Activated naive CD4-positive, alpha-beta T cell (primary cell): ENCODE measurements around the gene SPATA2L.
"Not testable (repeated sequence)": the region's sequence is repeated elsewhere in the genome, so short reads cannot be mapped to it uniquely, and the experiment has no call there.

Source experiments
- DNase-seq, 4 experiments: peaks; one replicate each; lab custom pipeline; 2025; lab: John Stamatoyannopoulos, UW

The SPATA2L gene

GRCh38 chr16:89689621-89690020 lies 11.9 kb downstream of the SPATA2L start:
- DNase-seq, result not testable (repeated sequence)

GRCh38 chr16:89689142-89689541 lies 12.4 kb downstream of the SPATA2L start:
- no peak for DNase-seq

GRCh38 chr16:89688395-89688794 lies 13.1 kb downstream of the SPATA2L start:
- no peak for DNase-seq

- no peak for DNase-seq
Observed at GRCh38 chr16:89687092-89687940, 14.2 kb downstream of the SPATA2L start.

GRCh38 chr16:89686520-89687091 lies 14.9 kb downstream of the SPATA2L start, which contains the start of gene CDK10:
TSS of gene CDK10 (plus strand) at chr16:89686689. CDS start at chr16:89686711, 22 bp downstream.
- DNase-seq, result peak; percentile 77 to 87 (median 82)

- no peak for DNase-seq
Observed at GRCh38 chr16:89685916-89686315, 15.6 kb downstream of the SPATA2L start.

GRCh38 chr16:89678258-89678657 lies 23.2 kb downstream of the SPATA2L start:
- DNase-seq, result no peak

- no peak for DNase-seq
Observed at GRCh38 chr16:89672177-89672941, 29.1 kb downstream of the SPATA2L start.

GRCh38 chr16:89671565-89671964 lies 29.9 kb downstream of the SPATA2L start:
- DNase-seq, result not testable (repeated sequence)

GRCh38 chr16:89670496-89671431 lies 30.7 kb downstream of the SPATA2L start:
- no peak for DNase-seq

GRCh38 chr16:89669755-89670154 lies 31.8 kb downstream of the SPATA2L start:
- DNase-seq, result no peak

- DNase-seq, result no peak
Observed at GRCh38 chr16:89668790-89669158, 32.7 kb downstream of the SPATA2L start.

GRCh38 chr16:89667633-89668032 lies 33.9 kb downstream of the SPATA2L start:
- DNase-seq, result no peak

- not testable (repeated sequence) for DNase-seq
Observed at GRCh38 chr16:89667000-89667399, 34.5 kb downstream of the SPATA2L start.

- not testable (repeated sequence) for DNase-seq
Observed at GRCh38 chr16:89664238-89664637, 37.3 kb downstream of the SPATA2L start.

GRCh38 chr16:89661215-89661614 lies 40.3 kb downstream of the SPATA2L start:
- DNase-seq, result no peak

- DNase-seq, result no peak
Observed at GRCh38 chr16:89660146-89660545, 41.4 kb downstream of the SPATA2L start.

- no peak for DNase-seq
Observed at GRCh38 chr16:89658221-89658879, 43.2 kb downstream of the SPATA2L start.

GRCh38 chr16:89657442-89658220 lies 43.9 kb downstream of the SPATA2L start, which contains the start of the genes CHMP1A and SPATA33:
TSS of gene CHMP1A (minus strand) at chr16:89657708. CDS start at chr16:89657588, 120 bp downstream.
TSS of gene SPATA33 (plus strand) at chr16:89657836. CDS start at chr16:89657912, 76 bp downstream.
- DNase-seq, result peak; percentile 85 to 92 (median 88)
